Activated CD8-positive, alpha-beta memory T cell treated with anti-CD3 and anti-CD28 coated beads, Interleukin-2, amount 50 U/mL, for 1 hour (primary cell): Measurements from ENCODE around the gene CDIP1.
A peak's percentile ranks its signal among the peaks of the same experiment; 100 is the strongest.

Source experiments
- DNase-seq: peaks from one replicate; pipeline ENCODE4 v3.0.0-alpha.2; 2020; ENCODE audit errors: extremely low read depth

CDIP1 gene

GRCh38 chr16:4489030-4489429 lies 49.5 kb downstream of the CDIP1 start:
- no peak for DNase-seq

GRCh38 chr16:4488499-4488967 lies 50.0 kb downstream of the CDIP1 start:
- DNase-seq = no peak

- DNase-seq = no peak
Observed at GRCh38 chr16:4487955-4488498, 50.5 kb downstream of the CDIP1 start.

GRCh38 chr16:4486126-4486893 lies 52.3 kb downstream of the CDIP1 start:
- DNase-seq = no peak

GRCh38 chr16:4481963-4482362 lies 56.6 kb downstream of the CDIP1 start:
- DNase-seq = no peak

- DNase-seq = no peak
Observed at GRCh38 chr16:4481526-4481925, 57.0 kb downstream of the CDIP1 start.

- DNase-seq = no peak
Observed at GRCh38 chr16:4477966-4478365, 60.6 kb downstream of the CDIP1 start.

- peak; percentile 66 for DNase-seq
Observed at GRCh38 chr16:4475880-4476788, 62.4 kb downstream of the CDIP1 start, which contains the start of gene HMOX2. Gene HMOX2 (plus strand): TSS chr16:4476398. CDS start chr16:4505525, 29,127 bp downstream.

GRCh38 chr16:4474192-4474961 lies 64.2 kb downstream of the CDIP1 start, which contains the start of gene NMRAL1:
Gene NMRAL1 (minus strand): TSS chr16:4474625. CDS start chr16:4474132, 493 bp downstream.
- DNase-seq = peak; percentile 57

GRCh38 chr16:4472880-4473279 lies 65.7 kb downstream of the CDIP1 start:
- no peak for DNase-seq

GRCh38 chr16:4471869-4472268 lies 66.7 kb downstream of the CDIP1 start:
- no peak for DNase-seq

GRCh38 chr16:4468972-4469371 lies 69.6 kb downstream of the CDIP1 start:
- DNase-seq = no peak

- no peak for DNase-seq
Observed at GRCh38 chr16:4467916-4468315, 70.7 kb downstream of the CDIP1 start.

- peak; percentile 28 for DNase-seq
Observed at GRCh38 chr16:4465977-4466779, 72.4 kb downstream of the CDIP1 start.

- no peak for DNase-seq
Observed at GRCh38 chr16:4463522-4464163, 74.9 kb downstream of the CDIP1 start.

- no peak for DNase-seq
Observed at GRCh38 chr16:4461250-4462085, 77.1 kb downstream of the CDIP1 start.

- DNase-seq = no peak
Observed at GRCh38 chr16:4460936-4461249, 77.7 kb downstream of the CDIP1 start.
